Fibroblast of upper back skin (primary cell): Measurements from ENCODE around the gene RNF40.

Experiments used
- DNase-seq: peaks from one replicate; pipeline ENCODE4 v3.0.0-alpha.2; 2013

The RNF40 gene

DNA sequence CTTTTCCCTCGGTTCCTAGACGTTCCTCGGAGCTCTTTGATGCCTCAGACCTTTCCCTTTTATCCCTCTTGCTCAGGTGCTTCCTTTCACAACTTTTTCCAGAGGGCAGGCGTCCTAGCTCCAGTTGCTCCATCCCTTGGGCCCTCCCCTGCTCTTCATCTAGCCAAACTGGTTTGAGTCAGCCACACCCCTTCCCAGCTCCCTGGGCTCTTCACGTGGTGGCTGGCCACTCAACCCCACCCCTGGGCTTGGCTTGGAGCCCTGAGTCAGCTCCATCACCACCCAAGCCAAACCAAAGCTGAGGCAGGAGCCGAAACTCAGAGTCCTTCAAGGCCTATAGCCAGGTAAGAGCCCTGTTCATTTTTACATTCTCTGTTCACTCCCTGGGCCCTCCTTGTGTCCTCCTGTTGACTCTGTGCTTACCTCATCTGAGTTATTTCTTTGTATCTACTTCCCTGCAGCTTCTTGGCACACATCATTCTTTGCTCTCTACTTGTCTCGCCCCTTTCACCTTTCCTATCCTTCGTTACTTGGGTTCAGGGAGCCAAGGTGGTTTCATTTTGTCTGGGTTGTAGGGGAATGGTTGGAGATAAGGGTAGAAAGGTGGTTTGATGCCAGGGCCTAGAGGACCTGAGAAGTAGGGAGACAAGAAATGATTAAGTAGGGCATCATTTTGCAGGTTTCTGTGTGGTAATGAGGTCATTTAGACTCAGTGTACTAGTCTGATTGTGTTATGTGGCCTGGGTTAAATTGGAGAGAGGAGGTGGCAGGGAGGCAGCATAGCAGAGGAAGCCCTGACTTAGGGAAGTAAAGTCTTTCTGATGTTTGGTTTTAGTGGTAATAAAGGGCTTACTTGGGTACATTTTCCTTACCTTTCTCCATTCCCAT lies 21.5 kb upstream of the RNF40 start:
- peak; percentile 44 for DNase-seq

DNA sequence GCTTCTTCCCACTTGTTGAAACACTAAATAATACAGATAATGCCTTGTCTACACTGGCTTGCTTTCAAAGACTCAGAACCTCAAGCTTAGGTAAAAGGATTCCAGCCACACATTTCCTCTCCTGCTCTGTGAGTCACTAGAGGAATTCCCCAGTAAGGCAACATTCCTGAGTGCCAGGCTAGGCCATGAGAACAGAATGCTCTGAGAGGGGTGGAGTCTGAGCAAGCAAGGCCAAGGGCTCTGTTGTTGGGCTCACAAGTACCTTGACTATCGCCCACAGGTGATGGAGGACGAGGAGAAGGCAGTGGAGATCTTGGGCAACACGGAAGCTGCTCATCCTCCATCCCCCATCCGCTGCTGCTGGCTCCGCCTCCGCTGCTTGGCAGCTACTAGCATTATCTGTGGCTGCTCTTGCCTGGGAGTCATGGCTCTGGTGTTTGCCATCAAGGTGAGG lies 20.6 kb upstream of the RNF40 start:
- DNase-seq, result peak; percentile 79

DNA sequence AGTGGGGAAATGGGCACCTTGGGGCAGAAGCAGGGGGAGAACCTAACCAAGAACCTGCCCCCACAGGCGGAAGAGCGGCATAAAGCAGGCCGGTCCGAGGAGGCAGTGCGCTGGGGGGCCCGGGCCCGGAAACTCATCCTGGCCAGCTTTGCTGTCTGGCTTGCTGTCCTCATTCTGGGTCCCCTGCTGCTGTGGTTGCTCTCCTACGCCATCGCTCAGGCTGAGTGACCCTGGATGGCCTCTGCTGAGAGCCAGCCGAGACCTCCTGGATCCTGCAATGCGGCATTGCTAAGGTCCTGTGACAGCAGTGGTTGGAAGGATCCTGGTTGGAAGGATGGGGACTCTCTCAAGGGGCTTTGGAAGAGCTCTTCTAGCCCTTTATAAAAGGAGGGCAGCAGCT lies 18.4 kb upstream of the RNF40 start:
- no peak for DNase-seq

DNA sequence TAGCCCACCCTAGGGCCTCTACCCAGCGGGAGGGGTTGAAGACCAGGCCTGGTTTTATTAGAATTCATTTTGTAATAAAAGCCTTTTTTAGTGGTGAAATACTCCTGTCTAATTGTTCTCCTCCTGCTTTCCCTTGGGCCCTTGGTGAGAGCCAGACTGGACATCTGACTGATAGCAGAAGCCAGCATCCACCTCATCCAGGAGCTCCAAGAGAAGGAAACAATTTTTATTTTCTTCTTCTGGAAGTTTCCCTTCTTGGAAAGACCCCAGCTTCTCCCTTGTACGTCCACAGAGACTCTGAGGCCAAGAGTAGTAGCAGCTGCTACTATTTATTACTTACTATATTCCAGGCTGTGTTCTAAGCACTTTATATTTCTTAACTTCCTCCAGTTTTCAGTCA lies 17.9 kb upstream of the RNF40 start:
- DNase-seq, result no peak

DNA sequence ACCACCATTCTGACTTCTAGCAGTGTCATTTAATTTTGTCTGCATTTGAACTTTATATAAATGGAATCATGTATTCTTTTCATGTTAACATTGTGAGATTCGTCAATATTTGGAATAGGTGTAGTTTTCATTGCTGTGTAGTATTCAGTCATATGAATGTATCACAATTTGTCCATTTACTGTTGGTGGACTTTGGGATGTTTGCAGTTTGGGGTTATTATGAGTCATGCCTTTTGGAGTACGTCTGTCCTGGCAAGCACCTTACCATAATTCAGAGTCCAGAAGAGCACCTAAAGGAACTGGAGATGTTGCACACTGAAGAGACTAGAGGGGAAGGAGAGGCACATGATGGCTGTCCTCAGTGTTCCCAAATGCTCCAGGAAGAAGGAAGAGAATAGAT lies 17.0 kb upstream of the RNF40 start:
- no peak for DNase-seq

DNA sequence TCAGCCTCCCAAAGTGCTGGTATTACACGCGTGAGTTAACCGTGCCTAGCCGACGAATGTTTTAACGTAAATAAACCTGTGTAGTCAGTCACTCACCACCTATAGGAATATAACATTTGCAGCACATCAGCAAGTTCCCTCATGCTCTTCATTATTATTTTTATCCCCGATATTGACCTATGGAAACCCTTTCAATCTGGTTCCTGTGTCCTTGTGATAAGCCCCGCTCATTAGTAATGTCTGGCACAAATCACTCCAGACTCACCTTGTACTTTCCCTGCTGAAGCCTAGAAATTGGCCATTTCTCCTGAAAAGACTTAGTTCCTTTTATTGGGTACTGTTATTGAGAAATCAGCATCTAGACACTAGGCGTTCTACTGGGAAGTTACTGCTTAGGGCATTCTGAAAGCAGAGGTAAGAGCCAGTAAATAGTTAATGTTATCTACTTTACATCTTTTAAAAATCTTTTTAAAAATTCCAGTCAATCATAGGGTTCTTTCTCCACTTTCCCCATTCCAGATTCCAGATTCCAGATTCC lies 15.4 kb upstream of the RNF40 start:
- no peak for DNase-seq

DNA sequence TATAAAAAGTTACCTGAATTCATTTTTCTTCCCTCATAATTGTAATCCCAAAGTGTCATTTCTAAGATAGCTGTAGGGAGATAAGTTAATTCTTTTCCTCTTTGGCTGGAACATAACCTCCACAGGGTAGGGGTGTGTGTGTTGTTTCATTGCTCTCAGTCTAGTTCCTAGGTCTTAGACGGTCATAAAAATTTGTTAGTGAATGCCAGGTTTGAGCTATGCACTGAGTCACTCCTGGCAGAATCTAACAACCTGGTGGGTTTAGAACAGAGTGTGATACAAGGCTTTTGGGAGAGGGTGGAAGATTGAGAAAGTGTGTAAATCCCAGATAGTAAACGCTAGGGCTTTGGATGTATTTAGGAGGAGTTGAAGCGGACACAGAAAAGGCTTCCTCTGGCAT lies 14.8 kb upstream of the RNF40 start:
- peak; percentile 23 for DNase-seq

DNA sequence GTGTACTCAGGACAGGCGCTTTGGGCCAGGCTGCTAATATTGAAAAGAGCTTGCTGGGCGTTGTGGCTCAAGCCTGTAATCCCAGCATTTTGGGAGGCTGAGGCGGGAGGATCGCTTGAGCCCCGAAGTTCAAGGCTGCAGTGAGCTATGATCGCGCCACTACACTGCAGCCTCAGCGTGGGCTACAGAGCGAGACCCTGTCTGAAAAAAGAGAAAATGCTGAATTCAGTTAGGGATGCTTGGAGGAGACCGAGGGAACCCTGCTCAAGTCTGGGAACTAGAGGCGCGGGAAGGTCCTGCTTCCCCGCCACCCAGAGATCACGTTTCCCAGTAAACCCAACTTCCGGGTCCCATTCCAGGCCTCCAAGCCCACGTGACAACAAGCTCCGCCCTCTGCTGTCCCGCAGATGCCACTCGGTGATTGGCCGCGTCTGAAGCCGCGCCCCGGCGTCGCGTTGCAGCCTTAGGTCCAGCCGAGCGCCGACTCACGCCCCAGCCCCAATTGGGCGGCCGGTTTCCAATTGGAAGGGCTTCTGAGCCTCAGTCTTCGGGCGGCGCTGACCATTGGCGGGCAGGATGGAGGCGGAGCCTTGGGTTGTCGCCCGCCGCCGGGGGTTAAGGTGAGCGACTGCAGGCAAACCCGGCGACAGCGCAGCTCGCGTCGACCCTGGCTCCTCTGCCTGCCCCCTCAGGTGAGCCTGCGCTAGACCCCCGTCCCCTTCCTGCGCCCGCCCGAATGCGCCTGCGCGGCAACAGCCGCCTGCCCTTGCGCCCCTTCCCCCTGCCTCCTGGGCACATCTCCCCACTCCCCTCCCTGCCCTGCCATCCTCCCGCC lies 14.1 kb upstream of the RNF40 start, which contains the start of gene PHKG2:
Gene PHKG2 (plus strand): TSS at position 627 of the 835 bp plus-strand sequence. CDS start 396 bp downstream, outside the sequence.
- peak; percentile 99 for DNase-seq

DNA sequence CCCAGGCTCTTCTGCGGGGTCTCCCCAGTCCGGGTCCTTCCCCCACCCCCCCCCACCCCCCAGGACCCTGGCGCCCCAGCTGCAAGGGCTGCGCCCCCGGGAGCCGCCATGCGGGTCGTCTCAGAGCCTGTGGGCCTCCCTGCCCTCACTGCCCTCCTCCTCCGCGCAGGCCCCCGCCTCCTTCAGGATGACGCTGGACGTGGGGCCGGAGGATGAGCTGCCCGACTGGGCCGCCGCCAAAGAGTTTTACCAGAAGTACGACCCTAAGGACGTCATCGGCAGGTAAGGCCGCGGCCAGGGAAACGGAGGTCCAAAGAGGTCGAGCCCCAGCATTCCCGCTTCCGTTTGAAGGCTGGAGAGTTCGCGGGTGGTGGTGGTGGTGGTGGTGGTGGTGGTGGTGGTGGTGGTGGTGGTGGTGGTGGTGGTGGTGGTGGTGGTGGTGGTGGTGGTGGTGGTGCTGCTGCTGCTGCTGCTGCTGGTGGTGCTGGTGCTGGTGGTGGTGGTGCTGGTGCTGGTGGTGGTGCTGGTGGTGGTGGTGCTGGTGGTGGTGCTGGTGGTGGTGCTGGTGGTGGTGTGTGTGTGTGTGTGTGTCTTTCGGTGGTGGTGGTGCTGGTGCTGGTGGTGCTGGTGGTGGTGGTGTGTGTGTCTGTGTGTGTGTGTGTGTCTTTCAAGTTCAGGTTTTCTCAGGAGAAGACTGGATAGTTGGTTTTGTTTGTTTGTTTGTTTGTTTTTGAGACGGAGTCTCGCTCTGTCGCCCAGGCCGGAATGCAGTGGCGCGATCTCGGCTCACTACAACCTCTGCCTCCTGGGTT lies 13.3 kb upstream of the RNF40 start:
- DNase-seq, result peak; percentile 27

DNA sequence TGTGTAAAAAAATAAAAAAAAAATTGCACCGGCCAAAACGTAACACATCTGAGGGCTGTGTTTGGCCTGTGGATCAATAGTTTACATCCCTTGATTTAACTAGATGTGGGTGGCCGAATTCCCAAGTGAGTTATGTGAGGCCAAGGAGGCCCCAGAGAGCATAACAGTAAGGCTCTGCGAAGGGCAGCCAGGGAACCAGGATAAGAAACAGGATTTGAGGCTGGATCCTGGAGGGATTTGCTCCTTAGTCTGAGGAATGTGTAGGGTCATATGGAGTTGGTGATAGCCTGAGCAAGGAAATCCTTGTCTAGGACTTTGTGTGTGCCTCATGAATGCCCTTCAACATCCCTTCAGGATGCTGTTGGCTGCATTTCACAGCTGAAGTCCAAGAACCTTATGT lies 11.9 kb upstream of the RNF40 start:
- DNase-seq, result no peak

DNA sequence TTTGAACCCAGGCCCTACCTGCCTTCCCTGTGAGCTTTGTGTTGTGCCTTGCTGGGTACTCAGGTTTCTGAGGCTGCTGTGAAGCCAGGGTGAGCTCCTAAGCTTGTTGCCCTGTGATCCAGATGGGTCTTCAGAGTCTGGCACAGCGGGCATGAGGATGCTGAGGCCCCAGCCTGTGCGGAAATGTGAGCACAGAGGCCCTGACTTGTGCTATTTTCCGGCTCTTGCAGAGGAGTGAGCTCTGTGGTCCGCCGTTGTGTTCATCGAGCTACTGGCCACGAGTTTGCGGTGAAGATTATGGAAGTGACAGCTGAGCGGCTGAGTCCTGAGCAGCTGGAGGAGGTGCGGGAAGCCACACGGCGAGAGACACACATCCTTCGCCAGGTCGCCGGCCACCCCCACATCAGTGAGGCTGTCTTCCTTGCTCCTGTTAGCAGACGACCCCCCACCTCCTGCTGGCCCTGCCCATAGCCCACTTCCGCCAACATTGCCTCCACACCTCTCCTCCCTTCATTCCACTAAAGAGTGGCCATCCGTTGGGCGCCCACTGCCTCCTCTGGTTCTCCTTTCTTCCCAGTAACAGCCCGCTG lies 11.2 kb upstream of the RNF40 start:
- no peak for DNase-seq

DNA sequence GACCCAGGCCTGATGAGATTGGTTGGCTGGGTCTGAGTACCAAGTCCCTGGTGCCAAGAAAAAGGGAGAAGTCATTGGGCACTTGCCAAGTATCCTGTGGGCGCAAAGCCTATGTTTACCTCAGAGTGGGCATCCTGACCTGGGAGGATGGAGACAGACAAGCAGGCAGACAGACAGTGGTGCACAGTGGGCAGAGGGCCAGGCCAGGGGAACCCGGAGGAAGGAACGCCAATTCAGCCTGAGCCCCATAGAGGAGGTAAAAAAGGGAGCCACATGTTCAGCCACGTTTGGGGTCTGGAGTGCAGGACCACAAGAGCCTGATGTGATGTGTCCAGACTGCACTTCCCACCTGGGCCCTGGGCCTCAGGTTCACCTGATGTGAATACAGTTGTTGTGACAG lies 8.5 kb upstream of the RNF40 start:
- no peak for DNase-seq

DNA sequence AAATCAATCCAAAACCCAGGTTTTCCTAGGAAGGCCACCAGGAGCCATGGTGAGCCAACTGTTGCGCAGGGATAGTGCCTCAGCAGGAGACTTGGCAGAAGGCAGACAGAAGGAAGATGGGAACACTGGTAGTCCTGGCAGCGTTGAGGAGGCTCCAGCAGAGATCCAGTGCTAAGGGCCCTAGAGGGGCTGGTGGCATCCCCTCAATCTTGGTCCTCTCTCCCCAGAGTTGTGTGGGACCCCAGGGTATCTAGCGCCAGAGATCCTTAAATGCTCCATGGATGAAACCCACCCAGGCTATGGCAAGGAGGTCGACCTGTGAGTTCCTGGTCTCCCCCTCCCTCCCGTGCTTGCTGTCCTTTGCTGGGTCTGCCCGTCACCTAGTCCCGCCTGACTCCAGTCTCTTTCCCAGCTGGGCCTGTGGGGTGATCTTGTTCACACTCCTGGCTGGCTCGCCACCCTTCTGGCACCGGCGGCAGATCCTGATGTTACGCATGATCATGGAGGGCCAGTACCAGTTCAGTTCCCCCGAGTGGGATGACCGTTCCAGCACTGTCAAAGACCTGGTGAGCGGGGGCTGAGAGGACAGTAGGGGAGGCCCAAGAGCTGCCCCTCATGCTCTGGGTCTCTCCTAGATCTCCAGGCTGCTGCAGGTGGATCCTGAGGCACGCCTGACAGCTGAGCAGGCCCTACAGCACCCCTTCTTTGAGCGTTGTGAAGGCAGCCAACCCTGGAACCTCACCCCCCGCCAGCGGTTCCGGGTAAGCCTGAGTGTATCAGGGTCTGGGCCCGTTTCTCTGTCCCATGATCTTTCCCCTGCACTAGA lies 6.0 kb upstream of the RNF40 start:
- no peak for DNase-seq

DNA sequence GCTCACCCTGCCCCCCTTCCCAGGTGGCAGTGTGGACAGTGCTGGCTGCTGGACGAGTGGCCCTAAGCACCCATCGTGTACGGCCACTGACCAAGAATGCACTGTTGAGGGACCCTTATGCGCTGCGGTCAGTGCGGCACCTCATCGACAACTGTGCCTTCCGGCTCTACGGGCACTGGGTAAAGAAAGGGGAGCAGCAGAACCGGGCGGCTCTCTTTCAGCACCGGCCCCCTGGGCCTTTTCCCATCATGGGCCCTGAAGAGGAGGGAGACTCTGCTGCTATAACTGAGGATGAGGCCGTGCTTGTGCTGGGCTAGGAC lies 5.4 kb upstream of the RNF40 start:
- DNase-seq, result no peak

DNA sequence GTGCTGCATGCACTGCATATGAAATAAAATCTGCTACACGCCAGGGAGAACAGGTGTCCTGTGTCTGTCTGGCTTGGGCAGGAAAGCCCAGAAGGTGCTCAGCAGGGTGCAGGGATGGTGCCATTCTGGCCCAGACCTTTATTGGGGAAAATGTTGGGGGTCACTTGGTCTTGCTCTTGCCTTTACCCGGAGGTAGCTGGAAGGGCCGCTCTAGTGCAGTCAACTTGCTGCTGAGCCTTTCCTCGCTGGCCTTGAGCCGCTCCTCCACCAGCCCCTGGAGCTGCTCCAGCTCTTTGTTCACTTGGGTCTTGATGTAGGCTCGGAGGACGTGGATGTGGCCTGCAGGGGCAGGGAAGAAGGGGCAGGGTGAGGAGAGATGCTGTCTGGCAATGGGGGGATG lies 4.8 kb upstream of the RNF40 start:
- no peak for DNase-seq

DNA sequence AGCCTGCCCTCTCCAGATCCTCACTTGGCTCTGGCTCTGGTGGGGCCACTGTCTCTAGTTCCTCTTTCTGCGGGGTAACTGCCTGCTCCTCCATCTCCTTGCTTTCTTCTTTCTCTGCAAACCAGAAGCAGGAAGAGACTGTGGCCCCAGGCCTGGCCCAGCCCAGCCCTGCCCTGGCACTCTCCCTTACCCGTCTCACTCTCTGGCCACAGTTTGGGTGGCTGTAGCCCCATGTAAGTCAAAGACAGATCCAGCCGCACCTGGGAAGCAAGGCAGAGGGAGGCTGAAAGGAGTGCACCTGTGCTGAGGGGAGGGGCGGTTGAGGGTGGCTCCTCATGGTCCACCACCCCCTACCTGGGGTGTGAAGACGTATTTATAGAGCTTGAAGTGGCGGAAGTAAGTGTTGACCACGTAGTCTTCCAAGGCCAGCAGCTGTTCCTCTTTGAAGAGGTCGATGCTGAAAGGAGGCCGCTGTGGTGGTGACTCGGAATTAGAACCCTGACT lies 3.1 kb upstream of the RNF40 start:
- DNase-seq, result no peak

DNA sequence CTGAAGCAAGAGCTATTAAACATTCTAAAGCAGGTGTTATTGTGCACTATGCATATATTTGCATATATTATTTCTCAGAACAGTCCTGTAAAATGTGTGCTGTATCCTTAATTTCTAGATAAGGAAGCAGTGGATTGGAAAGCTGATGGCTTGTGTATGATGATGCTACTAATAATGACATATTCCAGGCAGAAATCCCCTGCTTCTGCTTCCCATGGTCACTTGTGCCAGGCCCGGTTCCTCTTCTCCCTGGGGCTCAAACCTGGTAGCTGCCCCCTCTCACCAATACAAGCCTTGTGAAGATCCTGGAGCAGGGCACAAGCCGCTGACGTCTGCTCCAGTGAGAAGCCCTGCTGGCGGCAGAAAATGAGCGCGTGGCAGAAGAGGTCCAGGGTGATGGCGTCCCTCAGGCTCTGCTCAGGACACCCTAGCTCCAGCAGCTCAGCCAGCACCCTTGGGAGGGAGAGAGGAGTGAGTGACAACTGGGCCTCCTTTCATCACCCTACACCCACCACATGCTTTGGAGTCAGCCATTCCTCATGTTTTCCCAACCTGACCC lies 2.0 kb upstream of the RNF40 start:
- no peak for DNase-seq

DNA sequence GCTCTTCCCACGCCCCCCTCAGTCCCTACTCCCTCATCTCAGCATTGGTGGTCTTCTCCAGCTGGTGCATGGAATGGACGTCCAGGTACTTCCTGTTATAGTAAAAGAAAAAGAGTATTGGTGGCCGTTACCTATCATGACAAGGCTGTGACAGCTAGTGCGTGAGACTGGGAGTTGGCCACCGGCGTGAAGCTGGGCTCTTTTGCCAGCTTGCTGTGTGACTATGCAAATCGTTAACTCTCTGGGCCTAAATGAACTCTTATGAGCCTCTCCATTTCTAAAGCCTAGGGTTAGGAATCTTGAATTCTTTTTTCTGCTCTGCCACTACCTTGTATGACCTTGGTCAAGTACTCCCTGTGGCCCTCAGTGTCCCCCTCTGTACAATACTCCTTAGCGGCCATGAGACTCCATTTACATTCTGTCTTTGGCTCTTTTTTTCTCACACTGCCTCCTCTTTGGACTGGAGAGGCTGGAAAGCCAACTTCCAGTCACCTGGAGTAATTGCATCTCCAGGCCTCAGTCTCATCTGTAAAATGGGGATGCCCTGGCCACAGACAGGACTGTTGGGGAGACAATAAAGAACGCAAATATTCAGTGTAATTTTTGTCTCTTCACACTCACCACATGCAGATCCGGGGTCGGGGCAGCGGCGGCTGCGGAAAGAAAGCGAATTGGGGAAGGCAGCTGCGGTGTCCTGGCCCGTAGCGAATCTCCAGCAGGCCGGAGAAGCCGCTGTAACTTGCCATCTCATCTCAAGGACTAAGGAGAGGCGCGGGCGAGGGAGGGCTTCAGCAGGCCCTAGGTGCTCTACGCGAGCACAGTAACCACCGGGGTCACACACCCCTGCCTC lies 1.3 kb upstream of the RNF40 start:
- no peak for DNase-seq

DNA sequence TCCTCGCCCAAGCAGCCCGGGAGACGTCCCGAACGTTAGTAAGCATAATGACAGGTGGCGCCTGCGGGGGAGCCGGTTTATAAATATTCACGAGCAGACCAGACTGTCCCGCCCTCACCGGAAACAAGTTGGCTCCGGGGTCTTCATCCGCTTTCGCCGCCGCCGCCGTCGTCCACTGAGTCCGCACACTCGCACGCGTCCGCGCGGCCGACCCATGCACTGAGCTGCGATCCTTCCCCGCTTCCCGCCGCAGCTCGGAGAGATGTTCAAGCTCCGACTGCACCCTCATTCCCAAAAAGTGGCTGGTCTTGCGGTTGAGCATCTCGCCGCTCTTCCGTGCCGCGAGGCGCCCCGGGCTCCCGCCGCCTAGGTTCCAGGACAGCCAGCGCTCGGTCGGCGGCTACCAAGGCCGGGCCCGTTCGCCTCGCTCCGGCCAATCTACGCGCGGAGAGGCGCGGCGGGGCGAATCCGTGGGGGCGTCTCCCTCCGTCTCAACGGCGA lies 645 bp upstream of the RNF40 start:
- DNase-seq, result no peak
